Caco-2 (cell line): ENCODE data around the gene CARD9. TPM values are rescaled to one million over a fixed set of nuclear protein-coding genes. Genes with fewer than 3 reads are reported as not detected.
A peak's percentile ranks its signal among the peaks of the same experiment; 100 is the strongest.

Experiments
- BruUV-seq: library from RNA; stranded (reverse); fragments of 400-500 nt; replicated peaks from 2 replicates; lab custom pipeline; 2021; lab: Mats Ljungman, UMichigan
- CTCF ChIA-PET: fragments of 300-600 bp; sonication (Branson Sonifier 250); formaldehyde crosslinking; loops from one replicate; lab custom pipeline; 2022; ENCODE audit warnings: antibody characterized with exemption; lab: Charles Lee
- POLR2A ChIA-PET: fragments of 300-600 bp; sonication (Branson Sonifier 250); formaldehyde crosslinking; loops from one replicate; lab custom pipeline; 2022; ENCODE audit warnings: antibody characterized with exemption; lab: Charles Lee
- DNase-seq, 2 experiments: peaks; one replicate each; pipeline versions ENCODE4 v3.0.0 to v3.0.0-alpha.2; 2020 to 2022
- H3K27me3 ChIP-seq: replicated peaks from 2 replicates; pipeline ENCODE4 v1.6.0; 2011; ENCODE audit warnings: low read length; ENCODE audit not compliant: control insufficient read depth, insufficient read depth
- H3K36me3 ChIP-seq: 2 replicates; pipeline ENCODE4 v1.5.1; 2011; ENCODE audit warnings: low read length; ENCODE audit not compliant: control insufficient read depth, insufficient read depth
- H3K4me1 ChIP-seq: fragments of 250-450 bp; sonication (Bioruptor Pico); 2 replicates; pipeline ENCODE4 v1.5.1; 2020; ENCODE audit warnings: mild to moderate bottlenecking
- H3K4me3 ChIP-seq: 2 replicates; pipeline ENCODE4 v1.5.1; 2011; ENCODE audit warnings: low read depth, mild to moderate bottlenecking, control low read depth, low read length
- H3K9me3 ChIP-seq: fragments of 250-450 bp; sonication (Bioruptor Pico); 2 replicates; pipeline ENCODE4 v1.5.1; 2020; ENCODE audit warnings: mild to moderate bottlenecking, moderate library complexity
- H3K27ac Mint-ChIP-seq: one replicate; pipeline ENCODE4 v1.8.0; 2022; ENCODE audit warnings: mixed read lengths; ENCODE audit not compliant: unreplicated experiment
- H3K27me3 Mint-ChIP-seq: one replicate; pipeline ENCODE4 v1.8.0; 2022; ENCODE audit warnings: mixed read lengths; ENCODE audit not compliant: insufficient read depth, unreplicated experiment
- H3K36me3 Mint-ChIP-seq: one replicate; pipeline ENCODE4 v1.8.0; 2022; ENCODE audit warnings: mild to moderate bottlenecking, mixed read lengths; ENCODE audit not compliant: insufficient read depth, unreplicated experiment
- H3K4me1 Mint-ChIP-seq: one replicate; pipeline ENCODE4 v1.8.0; 2022; ENCODE audit warnings: low read depth, mixed read lengths; ENCODE audit not compliant: unreplicated experiment
- H3K4me3 Mint-ChIP-seq: one replicate; pipeline ENCODE4 v1.8.0; 2022; ENCODE audit warnings: mild to moderate bottlenecking, moderate library complexity, mixed read lengths; ENCODE audit not compliant: unreplicated experiment
- H3K9me3 Mint-ChIP-seq: one replicate; pipeline ENCODE4 v1.8.0; 2022; ENCODE audit warnings: mixed read lengths; ENCODE audit not compliant: unreplicated experiment
- CTCF ChIP-seq, 2 experiments: fragments of 200-600 bp in 1 of 2; IDR thresholded peaks; 1 replicate in 1 of 2; 2 replicates in 1 of 2; pipeline versions ENCODE4 v1.5.1 to v1.8.0; 2011 to 2022; ENCODE audit warnings: antibody characterized with exemption in 1 of 2, control low read depth in 1 of 2, inconsistent platforms in 1 of 2, low read depth in 1 of 2, low read length in 1 of 2, mild to moderate bottlenecking in 1 of 2, moderate library complexity in 1 of 2; ENCODE audit not compliant: insufficient read depth in 1 of 2, severe bottlenecking in 1 of 2, unreplicated experiment in 1 of 2
- intact Hi-C: fragments of 100-400 bp; cut with micrococcal nuclease; formaldehyde crosslinking; loops from one replicate; pipeline ENCODE4 v1.10.0; 2022; ENCODE audit not compliant: unreplicated experiment
- total RNA-seq: library from RNA; stranded (reverse); gene quantifications from 2 replicates; pipeline ENCODE4 v1.2.3, GENCODE V29; 2022

CARD9 gene
- total RNA-seq, 1 experiment from 2014 or later: 1.7 TPM

GRCh38 chr9:136400038-136400834 is 26.8 kb upstream of the CARD9 start, which contains the start of gene SNAPC4:
TSS of gene SNAPC4 (minus strand) at chr9:136400170. CDS start at chr9:136398428, 1,742 bp downstream.
- BruUV-seq: no TSS peak
- Histone ChIP-seq H3K4me1 (no peaks in the 10 kb centered on the region), H3K4me3 (peak within 1 kb of the TSS; percentile 96), H3K27me3 (no peaks in the 10 kb centered on the region), H3K36me3 (no peaks in the 10 kb centered on the region), H3K9me3 (no peaks in the 10 kb centered on the region)
- peaks cover 79% of the 10 kb centered on the region for H3K36me3 Mint-ChIP-seq
- H3K4me3 Mint-ChIP-seq: peak within 1 kb of the TSS; percentile 91
- intact Hi-C loops: loop anchor here (1.0 kb wide), 2 partner anchors 55 to 88 kb away; no protein-coding TSS in a partner anchor
- peak within 1 kb of the TSS; percentile 90 for H3K27ac Mint-ChIP-seq
- DNase-seq: peak; percentile 85 to 93
- no peaks in the 10 kb centered on the region for H3K9me3 Mint-ChIP-seq
- peak; percentile 71 to 87 for TF ChIP-seq CTCF (IDR thresholded peaks at IDR 0.05; ENCODE audit: insufficient read depth in 1 of 2, low read depth in 1 of 2, low read length in 1 of 2, severe bottlenecking in 1 of 2, unreplicated experiment in 1 of 2)
- H3K27me3 Mint-ChIP-seq: no peaks in the 10 kb centered on the region
- peaks cover 20% of the 10 kb centered on the region for H3K4me1 Mint-ChIP-seq
- CTCF ChIA-PET: interaction anchor here (0.6 to 1.8 kb wide), 5 partner anchors 9 to 100 kb away, joined by 3 to 7 read pairs (median 4); no protein-coding TSS in a partner anchor
- POLR2A ChIA-PET: interaction anchor here (0.5 to 1.1 kb wide), 2 partner anchors 10 to 66 kb away, joined by 4 to 12 read pairs; partner anchors contain the start of genes ENTR1 and PMPCA

- H3K27me3 Mint-ChIP-seq: no peaks in the 10 kb centered on the region
- CTCF ChIA-PET: no interaction called here
- Histone ChIP-seq H3K9me3 (no peaks in the 10 kb centered on the region), H3K4me1 (no peaks in the 10 kb centered on the region), H3K36me3 (no peaks in the 10 kb centered on the region), H3K4me3 (peak overlapping the region; percentile 96), H3K27me3 (no peaks in the 10 kb centered on the region)
- H3K9me3 Mint-ChIP-seq: no peaks in the 10 kb centered on the region
- peak in 1 of 2 experiments; percentile 39 for DNase-seq
- peaks cover 76% of the 10 kb centered on the region for H3K36me3 Mint-ChIP-seq
- POLR2A ChIA-PET: interaction anchor here (0.5 kb wide), 1 partner anchor 65 kb away, joined by 12 read pairs; no protein-coding TSS in a partner anchor
- intact Hi-C loops: loop anchor here (1.0 to 5.0 kb wide), 3 partner anchors 37 to 87 kb away; partner anchors contain the start of gene DNLZ
- BruUV-seq: no TSS peak
- TF ChIP-seq CTCF (IDR thresholded peaks at IDR 0.05; ENCODE audit: insufficient read depth in 1 of 2, low read depth in 1 of 2, low read length in 1 of 2, severe bottlenecking in 1 of 2, unreplicated experiment in 1 of 2): no peak
- H3K4me1 Mint-ChIP-seq: peaks cover 20% of the 10 kb centered on the region
- peak overlapping the region; percentile 76 for H3K27ac Mint-ChIP-seq
- peak overlapping the region; percentile 91 for H3K4me3 Mint-ChIP-seq
These were observed 25.9 kb upstream of the CARD9 start for GRCh38 chr9:136399176-136400037.

GRCh38 chr9:136398286-136398685 is 24.8 kb upstream of the CARD9 start:
- Mint-ChIP-seq H3K27ac (peak overlapping the region; percentile 76), H3K9me3 (no peaks in the 10 kb centered on the region), H3K4me1 (peaks cover 20% of the 10 kb centered on the region), H3K27me3 (no peaks in the 10 kb centered on the region), H3K36me3 (peaks cover 71% of the 10 kb centered on the region), H3K4me3 (peak overlapping the region; percentile 91)
- H3K9me3 ChIP-seq: no peaks in the 10 kb centered on the region
- no peaks in the 10 kb centered on the region for H3K4me1 ChIP-seq
- CTCF ChIA-PET: no interaction called here
- POLR2A ChIA-PET: no interaction called here
- no peak for DNase-seq
- H3K36me3 ChIP-seq: peaks cover 1% of the 10 kb centered on the region; the same call in 1 of the 2 replicates
- intact Hi-C loops: loop anchor here (5.0 kb wide), 1 partner anchor 36 kb away; the partner anchor contains the start of gene DNLZ
- H3K27me3 ChIP-seq: no peaks in the 10 kb centered on the region
- no TSS peak for BruUV-seq
- TF ChIP-seq CTCF (IDR thresholded peaks at IDR 0.05; ENCODE audit: insufficient read depth in 1 of 2, low read depth in 1 of 2, low read length in 1 of 2, severe bottlenecking in 1 of 2, unreplicated experiment in 1 of 2): no peak
- H3K4me3 ChIP-seq: no peak overlapping the region
